ES-I3 (cell line): Measurements from ENCODE around the gene DPY19L3.

Experiments used
- H3K36me3 ChIP-seq: 2 replicates; pipeline ENCODE4 v1.6.1; 2013; ENCODE audit warnings: mild to moderate bottlenecking, low read length, control low read depth, moderate library complexity; ENCODE audit not compliant: insufficient read depth
- H3K4me1 ChIP-seq: 2 replicates; pipeline ENCODE4 v1.6.1; 2013; ENCODE audit warnings: mild to moderate bottlenecking, control low read depth, low read length; ENCODE audit not compliant: insufficient read depth
- H3K9ac ChIP-seq: 2 replicates; pipeline ENCODE4 v1.6.1; 2013; ENCODE audit warnings: low read depth, mild to moderate bottlenecking, low read length, moderate library complexity
- H3K9me3 ChIP-seq: 2 replicates; pipeline ENCODE4 v1.6.1; 2013; ENCODE audit warnings: mild to moderate bottlenecking, low read length, moderate library complexity; ENCODE audit not compliant: control insufficient read depth, insufficient read depth

Gene DPY19L3, protein sequence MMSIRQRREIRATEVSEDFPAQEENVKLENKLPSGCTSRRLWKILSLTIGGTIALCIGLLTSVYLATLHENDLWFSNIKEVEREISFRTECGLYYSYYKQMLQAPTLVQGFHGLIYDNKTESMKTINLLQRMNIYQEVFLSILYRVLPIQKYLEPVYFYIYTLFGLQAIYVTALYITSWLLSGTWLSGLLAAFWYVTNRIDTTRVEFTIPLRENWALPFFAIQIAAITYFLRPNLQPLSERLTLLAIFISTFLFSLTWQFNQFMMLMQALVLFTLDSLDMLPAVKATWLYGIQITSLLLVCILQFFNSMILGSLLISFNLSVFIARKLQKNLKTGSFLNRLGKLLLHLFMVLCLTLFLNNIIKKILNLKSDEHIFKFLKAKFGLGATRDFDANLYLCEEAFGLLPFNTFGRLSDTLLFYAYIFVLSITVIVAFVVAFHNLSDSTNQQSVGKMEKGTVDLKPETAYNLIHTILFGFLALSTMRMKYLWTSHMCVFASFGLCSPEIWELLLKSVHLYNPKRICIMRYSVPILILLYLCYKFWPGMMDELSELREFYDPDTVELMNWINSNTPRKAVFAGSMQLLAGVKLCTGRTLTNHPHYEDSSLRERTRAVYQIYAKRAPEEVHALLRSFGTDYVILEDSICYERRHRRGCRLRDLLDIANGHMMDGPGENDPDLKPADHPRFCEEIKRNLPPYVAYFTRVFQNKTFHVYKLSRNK

DNA sequence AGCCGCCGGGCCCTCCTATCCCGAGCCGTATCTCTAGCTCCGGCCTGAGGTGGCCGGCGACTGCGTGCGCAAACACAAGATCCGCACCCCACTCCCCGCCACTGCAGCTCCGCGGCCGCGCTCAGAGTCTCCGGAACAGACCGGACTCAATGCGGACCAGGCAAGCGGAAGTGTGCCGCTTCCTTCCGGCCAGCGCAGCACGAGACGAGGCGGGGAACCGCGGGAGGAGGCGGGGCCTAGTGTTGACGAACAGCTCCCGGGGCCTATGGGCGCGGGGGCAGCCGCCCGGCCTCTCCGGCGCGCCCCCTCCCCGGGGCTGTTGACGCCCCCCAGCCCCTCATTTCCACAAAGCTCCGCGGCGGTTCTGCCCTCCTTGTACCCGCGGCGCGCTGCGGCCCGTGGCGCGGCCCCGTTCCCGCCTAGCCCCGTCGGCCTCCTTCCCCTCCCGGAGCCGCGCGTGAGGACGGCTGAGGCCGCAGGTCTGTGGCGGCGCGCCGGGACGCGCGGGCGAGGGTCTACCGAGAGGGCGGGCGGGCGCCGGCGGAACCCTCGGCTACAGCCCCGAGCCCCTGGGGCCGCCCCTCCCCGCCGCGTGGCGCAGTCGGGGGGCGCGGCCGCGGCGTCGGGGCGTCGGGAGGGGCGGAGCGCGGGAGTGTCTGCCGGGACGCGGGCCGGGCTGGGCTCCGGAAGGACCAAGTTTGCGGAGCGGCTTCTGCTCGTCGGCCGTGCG, at the start of gene DPY19L3:
DPY19L3 (plus strand) TSS at position 340 of the 730 bp plus-strand sequence. CDS start 2,484 bp downstream, outside the sequence.
- peaks cover 10% of the 10 kb centered on the region for H3K4me1 ChIP-seq
- no peaks in the 10 kb centered on the region for H3K9me3 ChIP-seq
- peaks cover 8% of the 10 kb centered on the region for H3K36me3 ChIP-seq
- H3K9ac ChIP-seq: peak within 1 kb of the TSS; percentile 96

DNA sequence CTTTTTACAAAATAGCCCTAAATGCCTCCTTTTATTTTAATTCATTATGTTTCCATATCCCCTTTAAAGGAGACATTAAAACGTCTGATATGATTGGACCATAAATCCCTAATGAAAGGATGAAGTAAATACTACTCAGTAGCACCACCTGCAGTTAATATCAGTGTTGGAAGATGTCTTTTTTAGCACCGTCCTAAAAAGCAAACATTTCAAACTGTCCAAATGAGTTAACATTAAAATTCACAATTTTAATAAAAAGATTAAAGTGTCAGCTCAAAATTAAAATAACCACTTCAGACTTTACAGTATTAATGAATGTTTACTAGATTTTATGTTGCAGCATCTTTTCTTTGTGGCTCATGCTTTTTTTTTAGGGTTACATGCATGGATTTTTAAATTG, 47.9 kb upstream of the DPY19L3 start:
- H3K36me3 ChIP-seq: peaks cover 47% of the 10 kb centered on the region

DNA sequence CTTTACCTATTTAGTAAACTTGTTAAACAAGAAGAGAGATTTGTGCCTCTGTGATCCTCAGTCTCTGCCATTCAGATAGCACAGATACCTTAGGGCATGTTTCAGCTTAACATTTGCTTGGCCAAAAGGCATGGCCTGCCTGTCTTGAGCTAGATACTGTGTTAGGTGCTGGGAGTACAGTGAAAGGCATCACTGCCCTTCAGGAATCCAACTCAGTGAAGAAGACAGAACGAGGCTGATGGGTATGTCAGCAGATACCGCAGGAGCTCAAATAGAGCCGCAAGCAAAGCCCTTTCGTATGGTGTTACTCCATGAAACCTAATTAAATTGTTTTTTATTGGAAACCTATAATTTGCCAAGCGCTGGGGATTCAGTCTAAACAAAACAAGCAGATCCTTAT, 47.2 kb upstream of the DPY19L3 start:
- H3K9ac ChIP-seq: no peak overlapping the region
- H3K36me3 ChIP-seq: peaks cover 46% of the 10 kb centered on the region
- H3K9me3 ChIP-seq: no peaks in the 10 kb centered on the region
- H3K4me1 ChIP-seq: no peaks in the 10 kb centered on the region

More for the DNA sequence above, 47.9 kb upstream of the DPY19L3 start:
- no peaks in the 10 kb centered on the region for H3K9me3 ChIP-seq
- H3K4me1 ChIP-seq: no peaks in the 10 kb centered on the region
- no peak overlapping the region for H3K9ac ChIP-seq

DNA sequence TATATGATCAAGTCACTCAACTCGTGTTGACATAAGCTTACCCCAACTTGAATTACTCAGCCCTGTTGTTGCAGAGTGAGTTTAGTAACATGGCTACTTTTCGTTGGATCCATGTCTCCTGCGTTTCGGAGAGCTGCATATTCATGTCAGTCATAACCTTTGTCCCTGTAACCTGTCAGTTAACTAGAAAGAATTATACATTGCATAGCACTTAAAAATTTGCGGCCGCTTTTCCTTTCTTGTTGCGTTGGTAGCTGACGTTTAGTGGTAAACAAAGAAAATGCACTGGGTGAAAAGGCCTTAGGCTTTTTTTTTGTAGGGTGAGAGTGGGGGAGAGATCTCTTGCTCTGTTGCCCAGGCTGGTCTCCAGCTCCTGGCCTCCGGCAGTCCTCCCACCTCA, 46.0 kb upstream of the DPY19L3 start:
- no peaks in the 10 kb centered on the region for H3K9me3 ChIP-seq
- H3K9ac ChIP-seq: no peak overlapping the region
- H3K36me3 ChIP-seq: peaks cover 35% of the 10 kb centered on the region
- no peaks in the 10 kb centered on the region for H3K4me1 ChIP-seq

DNA sequence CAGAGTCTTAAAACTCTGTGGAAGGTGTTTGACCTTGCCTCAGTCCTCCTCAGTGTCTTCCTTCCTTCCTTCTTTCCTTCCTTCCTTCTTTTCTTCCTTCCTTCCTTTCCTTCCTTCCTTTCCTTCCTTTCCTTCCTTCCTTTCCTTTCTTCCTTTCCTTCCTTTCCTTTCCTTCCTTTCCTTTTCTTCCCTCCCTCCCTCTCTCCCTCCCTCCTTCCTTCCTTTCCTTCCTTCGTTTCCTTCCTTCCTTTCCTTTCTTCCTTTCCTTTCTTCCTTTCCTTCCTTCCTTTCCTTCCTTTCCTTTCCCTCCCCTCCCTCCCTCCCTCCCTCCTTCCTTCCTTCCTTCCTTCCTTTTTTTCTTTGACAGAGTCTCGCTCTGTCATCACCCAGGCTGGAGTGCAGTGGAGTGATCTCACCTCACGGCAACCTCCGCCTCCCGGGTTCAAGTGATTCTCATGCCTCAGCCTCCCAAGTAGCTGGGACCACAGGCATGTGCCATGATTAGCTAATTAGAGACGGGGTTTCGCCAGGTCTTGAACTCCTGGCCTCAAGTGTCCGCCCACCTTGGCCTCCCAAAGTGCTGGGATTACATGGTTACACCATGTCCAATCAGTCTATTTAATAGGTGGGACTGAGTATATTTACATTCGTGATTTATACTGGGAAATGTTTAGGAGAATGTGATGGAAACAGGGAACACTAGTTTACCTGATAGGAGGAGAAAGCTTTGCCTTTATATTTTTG, 43.8 kb upstream of the DPY19L3 start:
- no peak overlapping the region for H3K9ac ChIP-seq
- no peaks in the 10 kb centered on the region for H3K4me1 ChIP-seq
- no peaks in the 10 kb centered on the region for H3K9me3 ChIP-seq
- peaks cover 21% of the 10 kb centered on the region for H3K36me3 ChIP-seq

DNA sequence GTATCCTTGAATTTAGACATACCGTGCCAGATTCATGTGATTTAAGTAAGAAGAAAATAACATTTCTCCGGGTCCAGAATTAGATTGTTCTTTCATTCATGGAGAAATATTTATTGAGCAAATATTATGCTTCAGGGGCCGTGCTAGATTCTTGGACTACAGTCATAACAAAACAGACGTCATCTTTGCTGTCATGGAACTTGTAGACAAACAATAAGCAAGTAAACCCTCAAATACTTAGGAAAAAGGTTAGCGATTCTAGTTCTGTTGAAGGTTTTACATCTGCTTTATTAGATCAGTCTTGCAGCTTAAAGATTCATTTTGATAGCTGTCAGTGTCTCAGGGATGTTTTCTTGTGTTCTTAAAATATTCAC, 43.3 kb upstream of the DPY19L3 start:
- Histone ChIP-seq H3K9ac (no peak overlapping the region), H3K36me3 (peaks cover 19% of the 10 kb centered on the region), H3K4me1 (no peaks in the 10 kb centered on the region), H3K9me3 (no peaks in the 10 kb centered on the region)

DNA sequence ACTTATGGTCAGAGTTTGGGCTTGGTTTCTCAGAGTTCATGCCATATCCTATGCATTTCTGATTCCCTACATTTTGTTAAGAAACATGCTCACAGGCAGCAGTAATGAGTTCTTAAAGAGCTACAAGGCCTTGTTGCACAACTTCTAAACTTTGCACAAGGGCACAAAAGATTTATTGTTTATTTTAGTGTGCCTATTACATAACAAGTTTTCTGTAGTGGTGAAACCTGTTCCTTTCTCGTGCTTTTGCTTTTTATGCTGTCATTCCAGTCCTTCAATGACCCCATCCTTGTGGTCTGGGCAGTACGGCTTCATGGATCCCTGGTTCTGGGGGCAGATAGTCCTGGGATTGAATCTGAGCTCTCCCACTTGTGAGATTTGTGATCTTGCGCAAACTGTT, 42.4 kb upstream of the DPY19L3 start:
- no peaks in the 10 kb centered on the region for H3K4me1 ChIP-seq
- no peaks in the 10 kb centered on the region for H3K9me3 ChIP-seq
- peaks cover 19% of the 10 kb centered on the region for H3K36me3 ChIP-seq
- H3K9ac ChIP-seq: no peak overlapping the region

DNA sequence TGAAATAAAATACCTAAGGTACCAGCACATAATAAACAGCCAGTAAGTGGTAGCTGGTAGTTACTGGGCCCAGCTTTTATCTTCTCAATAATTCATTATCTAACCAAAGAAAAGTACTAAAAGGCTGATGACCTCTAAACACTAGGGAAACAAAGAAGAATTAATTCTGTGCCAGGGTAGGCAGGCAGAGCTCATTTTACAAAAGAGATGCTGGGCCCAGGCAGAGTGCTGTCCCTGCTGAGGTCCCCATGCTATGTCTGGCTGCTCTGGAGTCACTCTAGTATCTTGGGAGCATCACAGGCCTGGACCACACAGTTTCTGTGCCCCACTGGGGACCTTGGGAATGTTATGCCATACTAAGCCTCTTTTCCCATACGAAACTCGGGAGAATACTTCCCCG, 41.9 kb upstream of the DPY19L3 start:
- Histone ChIP-seq H3K9ac (no peak overlapping the region), H3K36me3 (peaks cover 16% of the 10 kb centered on the region), H3K9me3 (no peaks in the 10 kb centered on the region), H3K4me1 (no peaks in the 10 kb centered on the region)

DNA sequence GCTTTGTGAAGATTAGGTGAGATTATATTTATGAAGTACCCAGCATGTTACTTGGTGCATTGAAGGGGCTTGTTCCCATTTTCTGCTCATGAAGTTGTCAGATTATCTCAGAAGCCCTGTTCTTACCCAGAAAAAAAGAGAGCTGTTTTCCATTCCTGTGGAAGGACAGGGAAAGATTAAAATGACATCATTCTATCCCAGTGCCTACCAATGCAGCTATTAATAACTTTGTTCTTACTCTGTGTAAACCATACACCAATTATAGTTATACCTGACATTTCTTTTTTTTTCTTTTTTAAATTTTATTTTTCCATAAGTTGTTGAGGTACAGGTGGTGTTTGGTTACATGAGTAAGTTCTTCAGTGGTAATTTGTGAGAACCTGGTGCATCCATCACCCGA, 41.5 kb upstream of the DPY19L3 start:
- Histone ChIP-seq H3K4me1 (no peaks in the 10 kb centered on the region), H3K36me3 (peaks cover 15% of the 10 kb centered on the region), H3K9me3 (no peaks in the 10 kb centered on the region), H3K9ac (no peak overlapping the region)

DNA sequence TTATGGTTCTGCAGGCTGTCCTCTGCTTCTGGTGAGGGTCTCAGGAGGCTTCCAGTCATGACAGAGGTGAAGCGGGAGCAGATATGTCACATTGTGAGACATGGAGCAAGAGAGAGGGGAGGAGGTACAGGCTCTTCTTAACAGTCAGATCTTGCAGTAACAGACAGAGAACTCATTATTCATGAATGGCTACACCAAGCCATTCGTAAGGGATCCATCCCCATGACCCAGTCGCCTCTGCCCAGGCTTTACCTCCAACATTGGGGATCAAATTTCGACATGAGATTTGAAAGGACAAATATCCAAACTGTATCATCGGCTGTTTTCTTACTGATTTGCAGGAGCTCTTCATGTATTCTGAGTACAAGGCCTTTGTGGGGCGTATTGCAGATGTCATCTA, 38.5 kb upstream of the DPY19L3 start:
- Histone ChIP-seq H3K4me1 (no peaks in the 10 kb centered on the region), H3K36me3 (peaks cover 11% of the 10 kb centered on the region), H3K9ac (no peak overlapping the region), H3K9me3 (no peaks in the 10 kb centered on the region)

DNA sequence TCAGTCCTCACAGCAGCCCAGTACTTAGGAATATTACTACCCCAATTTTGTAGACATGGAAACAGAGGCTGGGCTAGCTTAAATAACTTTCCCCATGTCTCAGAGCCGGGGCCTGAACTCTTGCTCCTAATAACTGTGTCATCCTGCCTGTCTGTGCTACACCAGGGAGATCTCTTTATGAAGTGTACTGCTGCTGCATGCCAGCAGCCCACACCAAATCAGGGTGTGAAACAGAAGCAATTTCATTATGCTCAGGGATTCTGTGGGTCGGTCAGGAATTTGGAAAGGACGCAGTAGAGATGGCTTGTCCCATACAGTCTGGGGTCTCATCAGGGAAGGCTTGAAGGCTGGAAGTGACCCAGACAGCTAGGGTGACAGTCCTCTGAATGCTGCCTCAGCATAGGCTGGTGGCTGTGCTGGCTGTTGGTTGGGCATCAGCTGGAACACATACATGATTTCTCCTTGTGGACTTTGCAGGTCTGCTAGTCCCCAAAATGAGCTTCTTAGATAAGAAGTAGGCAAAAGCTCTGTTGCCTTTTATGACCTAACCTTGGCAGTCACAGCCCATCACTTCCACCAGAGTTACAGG, 37.5 kb upstream of the DPY19L3 start:
- Histone ChIP-seq H3K9me3 (peaks cover 5% of the 10 kb centered on the region; the same call in 1 of the 2 replicates), H3K4me1 (no peaks in the 10 kb centered on the region), H3K9ac (no peak overlapping the region), H3K36me3 (peaks cover 17% of the 10 kb centered on the region)

DNA sequence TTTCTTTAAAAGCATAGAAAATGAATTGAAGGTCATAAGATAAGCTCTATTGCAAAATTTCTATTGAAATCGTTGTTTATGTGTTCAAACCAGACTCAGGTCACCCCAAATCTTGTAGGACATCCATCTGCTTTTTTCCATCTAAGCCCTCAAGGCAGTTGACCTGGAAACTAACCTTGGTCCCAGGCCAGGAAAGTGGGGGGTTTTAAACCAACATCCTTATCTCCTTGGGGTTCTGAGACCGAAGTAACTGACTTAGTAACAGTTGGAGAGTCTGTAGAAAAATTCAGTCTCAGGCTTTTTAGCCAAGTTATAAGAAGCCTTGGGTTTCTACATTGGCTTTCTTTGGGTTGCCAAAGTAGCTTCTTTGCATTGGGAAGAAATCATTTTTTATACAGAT, 36.8 kb upstream of the DPY19L3 start:
- H3K9ac ChIP-seq: no peak overlapping the region
- peaks cover 17% of the 10 kb centered on the region for H3K36me3 ChIP-seq
- peaks cover 5% of the 10 kb centered on the region; the same call in 1 of the 2 replicates for H3K9me3 ChIP-seq
- H3K4me1 ChIP-seq: no peaks in the 10 kb centered on the region

DNA sequence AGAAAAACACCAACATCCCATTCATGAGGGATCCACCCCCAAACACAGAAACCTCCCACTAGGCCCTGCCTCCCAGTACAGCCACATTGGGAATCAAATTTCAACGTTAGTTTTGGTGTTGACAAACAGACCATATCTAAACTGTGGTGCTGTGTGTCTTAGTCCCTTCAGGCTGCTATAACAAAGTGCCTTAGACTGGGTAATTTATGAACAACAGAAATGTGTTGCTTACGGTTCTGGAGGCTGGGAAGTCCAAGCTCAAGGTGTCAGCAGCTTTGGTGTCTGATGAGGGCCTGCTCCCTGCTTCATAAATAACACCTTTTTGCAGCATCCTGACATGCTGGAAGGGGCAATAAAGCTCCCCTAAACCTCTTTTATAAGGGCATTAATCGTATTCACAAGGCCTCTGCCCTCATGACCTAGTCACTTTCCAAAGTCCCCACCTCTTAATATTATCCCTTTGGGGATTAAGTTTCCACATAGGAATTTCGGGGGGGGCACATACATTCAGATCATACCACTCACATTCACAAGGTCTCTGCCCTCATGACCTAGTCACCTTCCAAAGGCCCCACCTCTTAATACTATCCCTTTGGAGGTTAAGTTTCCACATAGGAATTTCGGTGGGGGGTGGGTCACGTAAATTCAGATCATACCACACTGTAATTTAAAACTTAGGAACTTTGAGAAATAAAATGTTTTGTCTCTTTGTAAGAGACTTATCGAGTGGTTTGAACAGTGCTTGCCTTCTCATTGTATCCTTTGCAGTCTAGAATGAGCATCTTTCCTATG, 32.6 kb upstream of the DPY19L3 start:
- Histone ChIP-seq H3K9ac (no peak overlapping the region), H3K9me3 (peaks cover 5% of the 10 kb centered on the region; the same call in 1 of the 2 replicates), H3K4me1 (no peaks in the 10 kb centered on the region; the same call in 1 of the 2 replicates), H3K36me3 (peaks cover 17% of the 10 kb centered on the region)
